NCI-H1048 (cell line): Measurements from ENCODE around the gene MYH8.

Experiments used
- DNase-seq: peaks from one replicate; lab custom pipeline; 2025; lab: John Stamatoyannopoulos, UW

MYH8 gene

DNA sequence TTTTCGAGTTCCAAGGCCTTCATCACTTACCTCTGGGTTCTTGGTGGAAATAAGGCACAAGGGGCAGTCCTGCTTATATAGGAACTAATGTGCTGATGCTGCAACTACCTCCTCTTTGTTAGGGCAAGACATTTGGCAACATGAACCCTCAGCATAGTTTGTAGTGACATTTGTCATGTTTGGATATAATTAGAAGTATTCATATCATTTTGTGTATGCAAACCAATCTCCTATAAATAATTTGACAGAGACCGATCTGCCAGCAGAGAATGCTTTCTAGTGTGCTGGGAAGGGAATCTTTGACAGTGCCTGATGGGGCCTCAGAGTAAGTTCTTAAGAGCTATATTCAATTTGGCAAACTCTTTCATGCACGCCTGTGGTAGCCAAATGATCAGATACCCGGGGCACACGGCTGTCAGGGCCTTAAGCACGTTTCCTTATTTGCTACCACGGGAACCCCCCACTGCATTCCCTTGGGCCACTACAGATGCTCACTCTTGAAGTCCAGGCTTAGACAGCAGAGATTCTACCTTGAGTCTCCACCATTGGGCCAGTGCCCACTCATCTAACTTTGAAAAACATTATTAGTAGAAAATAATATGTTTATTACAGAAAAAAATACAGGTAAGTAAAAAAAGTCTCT lies at the start of gene MYH8:
Gene MYH8, minus strand, starts transcription at position 51 of the 643 bp plus-strand sequence. CDS start 1,723 bp downstream, outside the sequence.
- no peak for DNase-seq

GRCh38 chr17:10469459-10469858 lies 47.7 kb upstream of the MYH8 start, which contains the start of gene MYH4:
TSS of gene MYH4 (minus strand) at chr17:10469559. CDS start at chr17:10466745, 2,814 bp downstream.
- no peak for DNase-seq

GRCh38 chr17:10463402-10463801 lies 41.7 kb upstream of the MYH8 start:
- no peak for DNase-seq

DNA sequence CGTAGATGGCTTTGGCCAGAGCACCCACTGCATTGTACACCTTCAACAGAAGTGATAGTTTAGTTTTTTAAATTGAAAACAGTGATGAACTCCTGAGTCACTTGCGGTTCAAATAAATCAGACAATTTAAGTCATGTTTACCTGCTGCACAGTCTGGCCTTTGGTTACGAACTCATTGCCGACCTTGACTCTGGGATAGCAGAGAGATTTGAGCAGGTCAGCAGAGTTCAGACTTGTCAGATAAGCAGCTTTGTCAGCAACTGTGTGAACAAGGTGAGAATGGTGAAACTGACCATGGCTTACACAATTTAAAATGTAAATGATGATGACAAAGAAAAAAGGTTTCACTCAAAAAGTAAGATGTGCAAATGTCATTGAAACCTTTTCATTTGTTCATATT lies 38.3 kb upstream of the MYH8 start:
- no peak for DNase-seq

- no peak for DNase-seq
Measured at GRCh38 chr17:10458701-10459100, 37.0 kb upstream of the MYH8 start.

DNA sequence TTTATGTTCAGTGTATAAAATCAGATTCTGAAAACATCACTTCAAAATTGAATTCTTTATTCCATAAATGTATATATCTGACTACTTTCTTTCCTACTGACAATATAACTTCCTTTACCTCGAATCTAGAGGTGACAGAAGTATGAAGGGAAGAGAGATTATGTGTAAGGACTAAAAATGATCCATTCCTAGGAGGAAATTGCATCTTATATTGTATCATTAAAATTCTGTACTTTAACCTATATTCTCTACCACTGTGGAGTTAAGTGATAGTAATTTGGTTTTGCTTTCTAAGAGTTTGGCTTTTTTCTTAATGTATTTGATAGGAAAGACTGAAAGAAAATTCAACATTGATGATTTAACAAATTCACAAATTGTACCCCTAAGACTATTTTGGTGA lies 36.2 kb upstream of the MYH8 start:
- no peak for DNase-seq

- DNase-seq, result no peak
Measured at GRCh38 chr17:10447026-10447931, 25.5 kb upstream of the MYH8 start.

DNA sequence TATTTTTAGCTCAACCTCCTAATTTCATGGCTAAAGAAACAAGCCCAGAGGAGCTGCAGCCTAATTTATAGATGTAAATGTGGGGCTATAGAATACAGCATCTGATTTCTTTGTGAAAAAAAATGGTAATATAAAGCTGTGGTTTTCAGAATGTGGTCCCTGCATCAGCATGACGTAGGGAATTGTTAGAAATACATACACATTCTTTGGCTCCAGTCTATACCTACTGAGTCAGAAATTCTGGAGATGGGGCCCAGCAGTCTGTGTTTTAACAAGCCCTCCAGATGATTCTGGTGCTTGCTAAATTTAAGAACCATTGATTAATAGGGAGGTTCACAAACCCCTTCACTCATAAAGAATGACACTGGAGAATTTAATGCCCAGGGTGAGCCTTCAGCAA lies 18.1 kb upstream of the MYH8 start:
- no peak for DNase-seq

DNA sequence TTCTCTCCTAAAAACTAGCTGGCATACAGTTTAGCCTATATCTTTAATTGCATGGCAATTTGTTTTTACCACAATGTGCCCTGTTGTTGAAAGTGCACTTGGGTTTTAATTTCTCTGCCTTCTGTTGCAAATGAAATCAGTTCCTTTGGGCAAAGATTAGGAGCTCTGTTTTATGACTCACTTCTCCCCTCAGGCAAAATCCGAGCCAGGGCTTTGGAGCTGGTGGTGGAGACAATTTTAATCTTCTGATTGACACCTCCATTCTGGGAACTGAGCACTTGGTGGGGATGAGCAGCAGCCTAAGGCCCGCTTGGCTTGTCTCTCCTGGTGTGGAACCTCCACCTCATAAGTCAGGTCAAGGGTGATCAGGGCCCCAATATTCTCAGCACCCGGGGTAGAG lies 13.3 kb upstream of the MYH8 start:
- DNase-seq, result no peak

DNA sequence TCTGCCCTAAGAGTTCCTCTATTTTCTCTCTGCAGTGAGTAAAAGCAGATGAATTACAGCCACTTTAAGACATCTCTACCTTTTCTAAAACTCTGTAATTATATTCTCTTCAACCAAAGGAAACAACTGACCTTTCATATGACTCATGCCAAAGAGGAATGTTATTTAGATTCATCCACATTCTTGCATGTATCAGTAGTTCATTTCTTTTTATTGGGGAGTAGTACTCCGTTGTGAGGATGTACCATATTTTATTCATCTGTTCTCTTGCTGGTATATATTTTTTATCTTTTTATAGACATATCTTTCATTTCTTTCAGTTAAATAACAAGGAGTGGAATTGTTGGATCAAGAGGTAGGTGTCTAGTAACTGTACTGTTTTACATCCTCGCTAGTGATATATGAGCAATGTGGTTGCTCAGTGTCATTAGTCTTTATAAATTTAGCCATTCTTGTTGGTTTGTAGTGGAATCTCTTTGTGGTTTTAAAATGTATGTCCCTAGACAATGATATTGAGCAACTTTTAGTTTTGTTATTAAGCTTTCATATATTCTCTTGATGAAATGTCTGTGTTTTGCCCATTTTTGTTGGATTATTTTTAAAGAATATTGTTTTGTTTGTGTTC lies 7.8 kb upstream of the MYH8 start:
- DNase-seq, result no peak

- no peak for DNase-seq
Measured at GRCh38 chr17:10428781-10429180, 7.0 kb upstream of the MYH8 start.

- DNase-seq, result no peak
Measured at GRCh38 chr17:10421211-10421610, 539 bp downstream of the MYH8 start.

DNA sequence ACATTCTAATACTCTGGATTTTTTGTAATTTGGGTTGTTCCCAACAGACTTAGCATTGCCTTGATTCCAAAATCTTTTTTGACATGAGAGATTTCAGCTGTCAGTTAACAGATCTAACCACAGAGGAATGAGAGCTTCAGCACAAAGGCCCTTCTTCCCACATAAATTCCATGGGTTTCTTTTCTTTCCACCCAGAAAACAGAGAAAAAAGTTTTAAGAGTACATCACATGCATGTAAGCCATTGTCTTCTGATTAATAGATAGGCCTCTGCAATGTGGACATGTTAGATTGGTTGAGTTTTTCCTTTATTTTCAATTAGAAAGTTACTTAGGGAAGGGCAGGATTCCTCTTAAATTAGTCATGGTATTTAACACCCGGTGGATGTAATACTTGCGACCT lies 939 bp downstream of the MYH8 start:
- DNase-seq, result no peak

GRCh38 chr17:10417431-10417830 lies 4.3 kb downstream of the MYH8 start:
- DNase-seq, result no peak

- DNase-seq, result no peak
Measured at GRCh38 chr17:10415161-10415560, 6.6 kb downstream of the MYH8 start.

DNA sequence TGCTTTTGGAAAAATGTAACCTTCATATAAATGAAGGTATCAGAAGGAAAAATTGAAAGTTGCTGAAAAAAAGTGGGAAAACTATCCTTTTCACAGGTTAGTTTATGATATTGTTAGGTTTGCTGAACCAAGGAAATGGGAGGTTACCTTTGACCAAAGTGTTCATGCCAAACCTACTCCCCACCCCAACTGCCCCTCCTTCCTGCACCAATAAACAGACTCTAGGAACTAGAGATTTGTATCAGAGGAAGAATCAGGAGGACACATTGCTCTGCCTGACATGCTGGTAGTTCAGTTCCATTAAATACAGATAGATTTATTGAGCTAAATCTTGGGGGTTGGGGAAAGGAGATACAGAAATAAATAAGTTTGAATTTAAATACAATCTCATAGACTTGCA lies 18.2 kb downstream of the MYH8 start:
- DNase-seq, result no peak

GRCh38 chr17:10398352-10398751 lies 23.4 kb downstream of the MYH8 start:
- DNase-seq, result no peak

DNA sequence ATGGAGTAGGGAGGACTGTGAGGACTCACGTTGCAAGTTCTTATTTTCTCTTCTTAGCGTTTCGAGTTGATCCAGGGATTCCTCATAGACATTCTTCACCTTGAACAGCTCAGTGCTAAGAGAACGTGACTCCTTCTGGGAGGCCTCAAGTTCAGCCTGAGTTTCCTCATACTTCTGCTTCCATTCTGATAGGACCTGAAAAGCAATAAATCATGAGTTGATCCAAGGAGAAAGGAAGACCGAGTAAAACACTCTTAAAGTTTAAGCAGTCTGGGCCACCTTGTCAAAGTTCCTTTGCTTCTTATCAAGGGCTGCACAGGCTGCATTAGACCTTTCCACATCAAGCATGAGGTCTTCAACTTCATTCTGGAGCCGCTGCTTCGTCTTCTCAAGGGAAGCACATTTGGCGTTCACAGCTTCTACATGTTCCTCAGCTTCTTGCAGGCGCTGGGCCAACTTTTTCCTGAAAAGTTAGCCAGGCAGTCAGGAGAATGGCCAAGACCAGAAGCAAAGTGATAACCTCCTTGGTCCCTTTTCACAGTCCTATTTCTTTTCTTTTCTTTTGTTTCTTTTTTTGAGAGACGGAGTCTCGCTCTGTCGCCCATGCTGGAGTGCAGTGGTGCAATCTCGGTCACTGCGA lies 25.1 kb downstream of the MYH8 start:
- no peak for DNase-seq

- no peak for DNase-seq
Measured at GRCh38 chr17:10394201-10394887, 27.4 kb downstream of the MYH8 start.

DNA sequence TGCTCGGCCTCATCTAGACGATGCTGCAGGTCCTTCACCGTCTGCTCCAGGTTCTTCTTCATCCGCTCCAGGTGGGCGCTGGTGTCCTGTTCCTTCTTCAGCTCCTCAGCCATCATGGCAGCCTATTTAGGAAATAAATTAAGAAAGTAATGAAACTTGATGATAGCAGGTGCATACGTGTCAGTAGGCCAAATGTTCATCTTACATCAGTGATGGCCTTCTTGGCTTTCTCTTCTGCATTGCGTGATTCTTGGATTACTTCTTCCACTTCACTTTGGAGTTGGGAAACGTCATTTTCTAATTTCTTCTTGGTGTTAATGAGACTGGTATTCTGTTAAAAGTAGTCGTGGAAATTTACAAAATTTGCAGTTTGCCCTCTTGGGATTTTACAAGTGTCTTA lies 28.9 kb downstream of the MYH8 start:
- no peak for DNase-seq

DNA sequence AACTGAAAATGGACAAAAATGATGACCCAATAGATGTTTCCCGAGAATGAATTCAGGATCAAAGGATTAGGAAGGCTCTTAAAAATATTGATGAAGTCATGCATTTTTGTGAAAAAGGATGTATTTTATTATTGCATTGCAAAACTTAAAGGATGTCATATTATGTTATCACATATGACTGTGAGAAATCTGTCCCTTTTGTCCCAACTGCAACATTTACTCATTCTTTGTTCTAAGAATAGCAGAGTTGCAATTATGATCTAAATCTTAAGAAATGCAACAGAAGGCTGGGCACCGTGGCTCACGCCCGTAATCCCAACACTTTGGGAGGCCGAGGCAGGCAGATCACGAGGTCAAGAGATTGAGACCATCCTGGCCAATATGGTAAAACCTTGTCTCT lies 35.9 kb downstream of the MYH8 start:
- no peak for DNase-seq

DNA sequence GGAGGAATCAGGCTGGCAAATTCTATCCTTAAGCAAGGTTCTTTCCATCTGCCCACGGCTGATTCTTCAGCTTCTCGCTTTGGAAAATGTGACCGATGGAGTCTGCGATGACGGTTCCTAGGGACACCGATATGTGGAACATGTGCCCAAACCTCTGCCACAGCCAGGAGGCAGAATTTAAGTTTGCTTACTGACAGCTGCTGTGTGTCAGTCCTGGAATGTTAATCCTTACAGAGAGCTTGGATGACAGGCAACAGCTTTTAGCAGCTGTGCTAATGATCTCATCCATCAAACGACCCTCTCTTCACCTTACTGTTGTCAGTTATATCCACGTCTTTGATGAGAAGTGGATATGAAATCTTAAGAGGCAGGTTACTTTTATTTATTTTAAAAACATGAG lies 37.6 kb downstream of the MYH8 start:
- no peak for DNase-seq
